ENCODE results near the gene COA6.

COA6 gene

DNA sequence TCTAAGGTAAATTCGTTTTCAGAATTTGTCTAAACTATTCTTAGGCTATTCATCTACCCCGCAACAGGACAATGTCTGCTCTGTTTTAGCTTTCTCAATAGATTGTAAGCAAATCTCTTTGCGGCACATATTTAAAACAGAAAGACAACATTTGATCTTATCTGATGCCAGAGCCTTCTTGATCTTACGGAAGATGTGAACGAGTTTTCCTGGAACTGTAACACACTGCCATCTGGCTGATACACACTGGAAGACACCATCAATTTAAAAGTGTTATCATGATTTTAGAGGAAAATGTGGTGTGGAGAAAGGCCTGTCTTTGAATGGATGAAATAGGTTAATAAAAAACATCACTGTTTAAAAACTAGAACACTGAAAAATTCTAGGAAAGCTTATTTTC lies 36.1 kb downstream of the COA6 start:
- no peak for DNase-seq (ENCODE audit: low read depth, low spot score)
- TF ChIP-seq ZNF274 (IDR thresholded peaks at IDR 0.05; ENCODE audit: low read depth, low read length) = no peak
- no peak for TF ChIP-seq YY1 (IDR thresholded peaks at IDR 0.05; ENCODE audit: insufficient read depth, insufficient read length)
- no peak for TF ChIP-seq SUZ12 (IDR thresholded peaks at IDR 0.05; ENCODE audit: extremely low read depth, insufficient read depth, insufficient read length)
- peaks cover 49% of the 10 kb centered on the region for H3K36me3 ChIP-seq (ENCODE audit: insufficient read depth, insufficient read length, low read length)

DNA sequence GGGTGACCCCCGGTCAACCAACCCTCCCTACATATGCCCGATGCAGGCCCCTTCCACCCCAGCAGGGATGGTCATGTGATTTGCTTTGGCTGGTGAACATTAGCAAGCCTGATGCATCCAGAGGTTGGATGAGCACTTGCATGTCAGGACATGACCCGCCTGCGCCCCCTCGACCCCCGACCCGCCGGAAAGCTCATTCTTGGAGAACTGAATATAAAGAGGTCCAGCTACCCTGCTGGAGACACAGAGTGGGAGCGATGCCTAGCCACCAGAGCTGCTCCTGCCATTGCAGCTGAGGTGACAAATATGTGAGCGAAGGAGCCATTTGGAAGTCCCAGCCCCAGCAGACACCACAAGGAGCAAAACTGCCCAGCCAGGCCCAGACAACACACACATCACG lies 39.6 kb downstream of the COA6 start:
- no peak for DNase-seq (ENCODE audit: low read depth, low spot score)
- Histone ChIP-seq H3K4me1 (ENCODE audit: insufficient read depth, insufficient read length) (no peaks in the 10 kb centered on the region), H3K27me3 (ENCODE audit: insufficient read depth, insufficient read length) (no peaks in the 10 kb centered on the region), H3K9ac (ENCODE audit: insufficient read length, low read depth) (no peak overlapping the region), H3K4me3 (ENCODE audit: insufficient read length, low read depth) (no peak overlapping the region), H3K9me3 (ENCODE audit: insufficient read depth, low read length) (no peaks in the 10 kb centered on the region), H3K36me3 (ENCODE audit: insufficient read depth, insufficient read length, low read length) (peaks cover 59% of the 10 kb centered on the region)
- TF ChIP-seq SUZ12 (IDR thresholded peaks at IDR 0.05; ENCODE audit: extremely low read depth, insufficient read depth, insufficient read length) (no peak), ZNF274 (IDR thresholded peaks at IDR 0.05; ENCODE audit: low read depth, low read length) (no peak), YY1 (IDR thresholded peaks at IDR 0.05; ENCODE audit: insufficient read depth, insufficient read length) (no peak)

More for the DNA sequence above, 36.1 kb downstream of the COA6 start:
- Histone ChIP-seq H3K9me3 (ENCODE audit: insufficient read depth, low read length) (no peaks in the 10 kb centered on the region), H3K9ac (ENCODE audit: insufficient read length, low read depth) (no peak overlapping the region), H3K4me3 (ENCODE audit: insufficient read length, low read depth) (no peak overlapping the region), H3K27me3 (ENCODE audit: insufficient read depth, insufficient read length) (no peaks in the 10 kb centered on the region), H3K4me1 (ENCODE audit: insufficient read depth, insufficient read length) (no peaks in the 10 kb centered on the region)

- Histone ChIP-seq H3K9ac (ENCODE audit: insufficient read length, low read depth) (no peak overlapping the region), H3K9me3 (ENCODE audit: insufficient read depth, low read length) (no peaks in the 10 kb centered on the region), H3K4me3 (ENCODE audit: insufficient read length, low read depth) (no peak overlapping the region), H3K27me3 (ENCODE audit: insufficient read depth, insufficient read length) (no peaks in the 10 kb centered on the region), H3K36me3 (ENCODE audit: insufficient read depth, insufficient read length, low read length) (peaks cover 59% of the 10 kb centered on the region), H3K4me1 (ENCODE audit: insufficient read depth, insufficient read length) (no peaks in the 10 kb centered on the region)
- TF ChIP-seq ZNF274 (IDR thresholded peaks at IDR 0.05; ENCODE audit: low read depth, low read length) (no peak), YY1 (IDR thresholded peaks at IDR 0.05; ENCODE audit: insufficient read depth, insufficient read length) (no peak), SUZ12 (IDR thresholded peaks at IDR 0.05; ENCODE audit: extremely low read depth, insufficient read depth, insufficient read length) (no peak)
- no peak for DNase-seq (ENCODE audit: low read depth, low spot score)
Observed at GRCh38 chr1:234413485-234413884, 40.2 kb downstream of the COA6 start.

- TF ChIP-seq SUZ12 (IDR thresholded peaks at IDR 0.05; ENCODE audit: extremely low read depth, insufficient read depth, insufficient read length) (no peak), ZNF274 (IDR thresholded peaks at IDR 0.05; ENCODE audit: low read depth, low read length) (no peak), YY1 (IDR thresholded peaks at IDR 0.05; ENCODE audit: insufficient read depth, insufficient read length) (no peak)
- H3K4me1 ChIP-seq (ENCODE audit: insufficient read depth, insufficient read length) = no peaks in the 10 kb centered on the region
- H3K9me3 ChIP-seq (ENCODE audit: insufficient read depth, low read length) = no peaks in the 10 kb centered on the region
- DNase-seq (ENCODE audit: low read depth, low spot score) = no peak
- H3K9ac ChIP-seq (ENCODE audit: insufficient read length, low read depth) = no peak overlapping the region
- peaks cover 57% of the 10 kb centered on the region for H3K36me3 ChIP-seq (ENCODE audit: insufficient read depth, insufficient read length, low read length)
- H3K27me3 ChIP-seq (ENCODE audit: insufficient read depth, insufficient read length) = no peaks in the 10 kb centered on the region
- H3K4me3 ChIP-seq (ENCODE audit: insufficient read length, low read depth) = no peak overlapping the region
Observed at GRCh38 chr1:234413990-234414389, 40.7 kb downstream of the COA6 start.

DNA sequence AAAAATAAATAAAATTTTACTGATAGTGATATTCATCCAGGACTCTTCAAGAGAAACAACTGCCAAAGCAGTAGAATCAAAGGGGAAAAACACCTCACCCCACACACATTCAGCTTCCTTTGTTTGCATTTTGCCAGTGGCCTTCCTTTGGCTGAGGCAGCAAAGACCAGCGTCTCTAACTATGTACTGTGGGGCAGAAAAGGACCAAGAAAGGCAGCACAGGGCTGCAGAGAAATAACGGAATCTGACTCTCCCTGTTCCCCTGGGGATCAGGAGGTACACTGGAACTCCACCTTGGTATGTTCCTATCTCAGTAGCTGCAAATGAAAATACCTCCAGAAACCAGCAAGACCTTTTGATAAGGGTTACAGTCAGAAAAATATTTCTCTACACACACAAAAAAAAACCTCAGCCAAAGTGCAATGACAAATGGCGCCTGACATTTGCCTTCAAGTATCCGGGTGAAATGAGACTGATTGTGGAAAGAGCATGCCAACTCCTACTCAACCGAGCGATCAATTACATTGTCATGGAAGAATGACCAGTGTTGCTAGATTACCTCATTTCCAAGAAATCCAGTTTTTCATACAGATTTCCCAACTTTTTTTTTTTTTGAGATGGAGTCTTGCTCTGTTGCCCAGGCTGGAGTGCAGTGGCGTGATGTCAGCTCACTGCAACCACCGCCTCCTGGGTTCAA lies 54.8 kb downstream of the COA6 start:
- Histone ChIP-seq H3K4me1 (ENCODE audit: insufficient read depth, insufficient read length) (no peaks in the 10 kb centered on the region), H3K36me3 (ENCODE audit: insufficient read depth, insufficient read length, low read length) (peaks cover 49% of the 10 kb centered on the region), H3K9me3 (ENCODE audit: insufficient read depth, low read length) (no peaks in the 10 kb centered on the region), H3K27me3 (ENCODE audit: insufficient read depth, insufficient read length) (no peaks in the 10 kb centered on the region), H3K4me3 (ENCODE audit: insufficient read length, low read depth) (no peak overlapping the region), H3K9ac (ENCODE audit: insufficient read length, low read depth) (no peak overlapping the region)
- TF ChIP-seq ZNF274 (IDR thresholded peaks at IDR 0.05; ENCODE audit: low read depth, low read length) = no peak
- peak; percentile 6 for DNase-seq (ENCODE audit: low read depth, low spot score)

DNA sequence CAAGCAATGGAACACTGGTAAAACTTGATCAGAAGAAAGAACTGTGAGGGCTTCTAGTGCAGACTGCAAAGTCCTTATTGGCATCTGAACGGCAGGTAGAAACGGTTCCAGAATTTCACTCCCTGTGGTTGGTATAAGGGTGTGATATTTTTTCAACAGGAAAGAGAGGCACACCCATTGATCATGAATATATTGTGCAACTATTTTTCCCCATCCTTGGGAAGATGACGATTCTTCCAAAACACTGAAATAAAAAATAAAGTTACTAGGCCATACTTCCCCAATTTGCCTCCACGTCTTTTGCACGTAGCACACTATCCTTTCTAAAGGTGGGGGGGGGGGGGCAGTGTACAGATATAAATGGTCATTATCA lies 56.2 kb downstream of the COA6 start:
- TF ChIP-seq YY1 (IDR thresholded peaks at IDR 0.05; ENCODE audit: insufficient read depth, insufficient read length) (no peak), ZNF274 (IDR thresholded peaks at IDR 0.05; ENCODE audit: low read depth, low read length) (no peak), SUZ12 (IDR thresholded peaks at IDR 0.05; ENCODE audit: extremely low read depth, insufficient read depth, insufficient read length) (no peak)
- H3K36me3 ChIP-seq (ENCODE audit: insufficient read depth, insufficient read length, low read length) = peaks cover 44% of the 10 kb centered on the region
- DNase-seq (ENCODE audit: low read depth, low spot score) = no peak
- H3K9ac ChIP-seq (ENCODE audit: insufficient read length, low read depth) = no peak overlapping the region
- H3K9me3 ChIP-seq (ENCODE audit: insufficient read depth, low read length) = no peaks in the 10 kb centered on the region
- H3K27me3 ChIP-seq (ENCODE audit: insufficient read depth, insufficient read length) = no peaks in the 10 kb centered on the region
- no peaks in the 10 kb centered on the region for H3K4me1 ChIP-seq (ENCODE audit: insufficient read depth, insufficient read length)
- no peak overlapping the region for H3K4me3 ChIP-seq (ENCODE audit: insufficient read length, low read depth)

DNA sequence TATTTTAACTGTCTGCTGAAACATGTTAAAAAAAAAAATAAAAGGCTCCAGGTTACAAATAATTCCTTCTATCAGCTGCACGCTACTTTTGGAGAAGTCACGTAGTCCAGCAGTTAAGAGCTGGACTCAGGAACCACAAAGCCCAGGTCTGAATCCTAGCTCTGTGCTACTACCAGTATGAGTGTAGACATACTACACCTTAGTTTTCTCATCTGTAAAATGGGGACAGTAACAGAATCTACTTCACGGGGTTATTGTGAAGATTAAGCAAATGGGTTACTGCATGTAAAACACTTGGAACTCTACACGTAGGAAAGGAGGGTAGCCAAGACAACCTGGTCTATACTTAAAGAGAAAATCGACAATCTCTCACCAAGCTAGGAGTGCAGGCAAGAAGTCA lies 57.4 kb downstream of the COA6 start:
- Histone ChIP-seq H3K4me1 (ENCODE audit: insufficient read depth, insufficient read length) (no peaks in the 10 kb centered on the region), H3K36me3 (ENCODE audit: insufficient read depth, insufficient read length, low read length) (peaks cover 37% of the 10 kb centered on the region), H3K4me3 (ENCODE audit: insufficient read length, low read depth) (no peak overlapping the region), H3K27me3 (ENCODE audit: insufficient read depth, insufficient read length) (no peaks in the 10 kb centered on the region), H3K9me3 (ENCODE audit: insufficient read depth, low read length) (no peaks in the 10 kb centered on the region), H3K9ac (ENCODE audit: insufficient read length, low read depth) (no peak overlapping the region)
- DNase-seq (ENCODE audit: low read depth, low spot score) = no peak
- TF ChIP-seq YY1 (IDR thresholded peaks at IDR 0.05; ENCODE audit: insufficient read depth, insufficient read length) (no peak), ZNF274 (IDR thresholded peaks at IDR 0.05; ENCODE audit: low read depth, low read length) (no peak), SUZ12 (IDR thresholded peaks at IDR 0.05; ENCODE audit: extremely low read depth, insufficient read depth, insufficient read length) (no peak)
